K562 (cell line): ENCODE data around the gene MDH2. TPM values are rescaled to one million over a fixed set of nuclear protein-coding genes. Genes with fewer than 3 reads are reported as not detected.

ENCODE experiments used
- ELF2 ChIP-seq: fragments of 250-450 bp; sonication (Bioruptor Pico); IDR thresholded peaks from 2 replicates; pipeline ENCODE4 v1.5.0; 2021; ENCODE audit warnings: mild to moderate bottlenecking
- ETS2 ChIP-seq: IDR thresholded peaks from 2 replicates; pipeline ENCODE4 v1.6.1; 2016; ENCODE audit warnings: borderline replicate concordance, missing genetic modification characterization, mild to moderate bottlenecking, moderate library complexity, missing compliant biosample characterization; ENCODE audit not compliant: poor library complexity, severe bottlenecking
- NELFE ChIP-seq: IDR thresholded peaks from 2 replicates; pipeline ENCODE4 v1.6.1; 2011; ENCODE audit warnings: mild to moderate bottlenecking; ENCODE audit not compliant: insufficient read depth, insufficient read length
- RAD21 ChIP-seq, 2 experiments: fragments of 250-450 bp in 1 of 2; fragments of 450-650 bp in 1 of 2; sonication (Bioruptor Pico) in 1 of 2; formaldehyde crosslinking in 1 of 2; IDR thresholded peaks in 1 of 2; conservative IDR thresholded peaks in 1 of 2; 2 replicates each; pipeline versions ENCODE4 v1.4.0 to v1.8.0; 2020 to 2022; ENCODE audit warnings: mild to moderate bottlenecking in 2 of 2, moderate library complexity in 1 of 2
- SREBF2 ChIP-seq: sonication (generic); formaldehyde crosslinking; IDR thresholded peaks from 2 replicates; pipeline ENCODE4 v1.4.0; 2020; ENCODE audit warnings: mild to moderate bottlenecking, missing genetic modification reagents
- TAF9B ChIP-seq: fragments of 450-650 bp; IDR thresholded peaks from 2 replicates; pipeline ENCODE4 v1.6.1; 2018; ENCODE audit warnings: mild to moderate bottlenecking; ENCODE audit not compliant: partially characterized antibody
- TCF7 ChIP-seq: sonication (generic); IDR thresholded peaks from 2 replicates; pipeline ENCODE4 v1.6.1; 2016; ENCODE audit warnings: antibody characterized with exemption, borderline replicate concordance
- ZFP36 ChIP-seq: fragments of 150-350 bp; IDR thresholded peaks from 2 replicates; pipeline ENCODE4 v1.6.1; 2018; ENCODE audit warnings: low read length, low read depth; ENCODE audit not compliant: partially characterized antibody
- ZFX ChIP-seq: sonication (generic); formaldehyde crosslinking; IDR thresholded peaks from 2 replicates; pipeline ENCODE4 v1.8.0; 2022; ENCODE audit warnings: mild to moderate bottlenecking, missing genetic modification reagents, moderate library complexity
- ZZZ3 ChIP-seq: fragments of 450-650 bp; IDR thresholded peaks from 2 replicates; pipeline ENCODE4 v1.6.1; 2016; ENCODE audit warnings: antibody characterized with exemption, mild to moderate bottlenecking, moderate library complexity
- polyA plus RNA-seq, 8 experiments: library from polyadenylated mRNA; depleted of rRNA in 4 of 8; stranded (reverse) in 5 of 8; unstranded in 3 of 8; fragments of >200 nt; fragmentation: Nextera tagmentation in 2 of 8; fragmentation: Illumina TruSeq in 1 of 8; extraction: Ambion mirVana in 2 of 8; extraction: Trizol in 1 of 8; gene quantifications; 2 replicates each; pipeline versions ENCODE4 v1.2.1 to v1.2.3, GENCODE V29; 2011 to 2014; ENCODE audit warnings: inconsistent platforms in 1 of 8, missing spikeins in 1 of 8
- total RNA-seq, 7 experiments: library from RNA; depleted of rRNA in 6 of 7; stranded (reverse); fragments of >200 nt in 6 of 7; fragmentation: Illumina TruSeq in 2 of 7; extraction: Trizol in 2 of 7; gene quantifications; 2 replicates each; pipeline versions ENCODE4 v1.2.1 to v1.2.3, GENCODE V29; 2011 to 2021; ENCODE audit warnings: low replicate concordance in 1 of 7
- TF ChIP-seq, protein P1 (sequence below): fragments of 450-650 bp; formaldehyde crosslinking; IDR thresholded peaks from 2 replicates; pipeline ENCODE4 v1.4.0; 2020; ENCODE audit warnings: mild to moderate bottlenecking, moderate library complexity
- TF ChIP-seq, protein P2 (sequence below): fragments of 250-450 bp; sonication (Bioruptor Pico); IDR thresholded peaks from 2 replicates; pipeline ENCODE4 v1.8.0; 2021; ENCODE audit warnings: borderline replicate concordance, mild to moderate bottlenecking, moderate library complexity; ENCODE audit not compliant: poor library complexity, severe bottlenecking
- TF ChIP-seq, protein P3 (sequence below): fragments of 250-450 bp; sonication (Bioruptor Pico); IDR thresholded peaks from 2 replicates; pipeline ENCODE4 v1.8.0; 2022; ENCODE audit warnings: inconsistent platforms, mild to moderate bottlenecking, moderate library complexity, borderline replicate concordance
- TF ChIP-seq, protein P4 (sequence below), 3 experiments: fragments of 200-800 bp in 1 of 3; sonication (Bioruptor generic) in 1 of 3; sonication (generic) in 1 of 3; formaldehyde crosslinking in 1 of 3; IDR thresholded peaks; 2 replicates each; pipeline versions ENCODE4 v1.6.1 to v1.8.0; 2016 to 2022; ENCODE audit warnings: mild to moderate bottlenecking in 2 of 3, missing compliant biosample characterization in 2 of 3, missing genetic modification characterization in 2 of 3, missing genetic modification reagents in 1 of 3
- TF ChIP-seq, protein P5 (sequence below): sonication (generic); formaldehyde crosslinking; IDR thresholded peaks from 2 replicates; pipeline ENCODE4 v1.8.1; 2023; ENCODE audit warnings: mild to moderate bottlenecking, missing genetic modification reagents
- TF ChIP-seq, protein P6 (sequence below): sonication (generic); formaldehyde crosslinking; IDR thresholded peaks from 2 replicates; pipeline ENCODE4 v1.8.0; 2022; ENCODE audit warnings: mild to moderate bottlenecking, missing genetic modification reagents
- TF ChIP-seq, protein P7 (sequence below): sonication (generic); formaldehyde crosslinking; IDR thresholded peaks from 2 replicates; pipeline ENCODE4 v1.8.1; 2022; ENCODE audit warnings: missing genetic modification reagents

The MDH2 gene
- total and polyA plus RNA-seq, 9 of the 15 experiments (the other 6 are each of a cell fraction or from before 2014, with no cell fraction given), result 106 to 701 (median 242) TPM

DNA sequence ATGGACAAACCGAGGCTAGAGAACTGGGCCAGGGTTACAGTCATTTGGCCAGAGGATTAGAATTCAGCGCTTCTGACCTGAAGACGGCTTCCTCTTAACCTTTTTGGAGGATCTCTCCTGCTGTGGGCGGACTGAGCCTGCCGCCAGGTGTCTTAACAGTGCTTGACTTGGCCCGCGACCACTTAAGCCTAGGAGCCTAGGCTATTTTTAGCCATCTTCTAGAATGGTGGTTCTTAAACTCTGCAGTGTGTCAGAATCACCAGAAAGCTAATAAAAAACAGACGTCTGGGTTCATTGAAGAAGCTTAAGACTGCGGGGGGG, 722 bp downstream of the MDH2 start (continued):
- no peak for TF ChIP-seq TCF7
- TF ChIP-seq, protein P1, sequence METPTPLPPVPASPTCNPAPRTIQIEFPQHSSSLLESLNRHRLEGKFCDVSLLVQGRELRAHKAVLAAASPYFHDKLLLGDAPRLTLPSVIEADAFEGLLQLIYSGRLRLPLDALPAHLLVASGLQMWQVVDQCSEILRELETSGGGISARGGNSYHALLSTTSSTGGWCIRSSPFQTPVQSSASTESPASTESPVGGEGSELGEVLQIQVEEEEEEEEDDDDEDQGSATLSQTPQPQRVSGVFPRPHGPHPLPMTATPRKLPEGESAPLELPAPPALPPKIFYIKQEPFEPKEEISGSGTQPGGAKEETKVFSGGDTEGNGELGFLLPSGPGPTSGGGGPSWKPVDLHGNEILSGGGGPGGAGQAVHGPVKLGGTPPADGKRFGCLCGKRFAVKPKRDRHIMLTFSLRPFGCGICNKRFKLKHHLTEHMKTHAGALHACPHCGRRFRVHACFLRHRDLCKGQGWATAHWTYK (CRISPR knock-in tag), result no peak
- TF ChIP-seq, protein P2, sequence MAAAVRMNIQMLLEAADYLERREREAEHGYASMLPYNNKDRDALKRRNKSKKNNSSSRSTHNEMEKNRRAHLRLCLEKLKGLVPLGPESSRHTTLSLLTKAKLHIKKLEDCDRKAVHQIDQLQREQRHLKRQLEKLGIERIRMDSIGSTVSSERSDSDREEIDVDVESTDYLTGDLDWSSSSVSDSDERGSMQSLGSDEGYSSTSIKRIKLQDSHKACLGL (CRISPR knock-in tag), result no peak
- no peak for TF ChIP-seq SREBF2
- no peak for TF ChIP-seq NELFE
- TF ChIP-seq ETS2 (tag), result no peak
- no peak for TF ChIP-seq ZZZ3
- TF ChIP-seq, protein P3, sequence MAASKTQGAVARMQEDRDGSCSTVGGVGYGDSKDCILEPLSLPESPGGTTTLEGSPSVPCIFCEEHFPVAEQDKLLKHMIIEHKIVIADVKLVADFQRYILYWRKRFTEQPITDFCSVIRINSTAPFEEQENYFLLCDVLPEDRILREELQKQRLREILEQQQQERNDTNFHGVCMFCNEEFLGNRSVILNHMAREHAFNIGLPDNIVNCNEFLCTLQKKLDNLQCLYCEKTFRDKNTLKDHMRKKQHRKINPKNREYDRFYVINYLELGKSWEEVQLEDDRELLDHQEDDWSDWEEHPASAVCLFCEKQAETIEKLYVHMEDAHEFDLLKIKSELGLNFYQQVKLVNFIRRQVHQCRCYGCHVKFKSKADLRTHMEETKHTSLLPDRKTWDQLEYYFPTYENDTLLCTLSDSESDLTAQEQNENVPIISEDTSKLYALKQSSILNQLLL, result no peak
- TF ChIP-seq, protein P4, sequence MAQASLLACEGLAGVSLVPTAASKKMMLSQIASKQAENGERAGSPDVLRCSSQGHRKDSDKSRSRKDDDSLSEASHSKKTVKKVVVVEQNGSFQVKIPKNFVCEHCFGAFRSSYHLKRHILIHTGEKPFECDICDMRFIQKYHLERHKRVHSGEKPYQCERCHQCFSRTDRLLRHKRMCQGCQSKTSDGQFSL (CRISPR knock-in tag; IDR thresholded peaks at IDR 0.05), result no peak
- TF ChIP-seq, protein P4 (tag; IDR thresholded peaks at IDR 0.05), result 0 out of 4 replicates have a peak, but pooled peaks of 1 of the 2 experiments have one; percentile 24
- TF ChIP-seq, protein P5, sequence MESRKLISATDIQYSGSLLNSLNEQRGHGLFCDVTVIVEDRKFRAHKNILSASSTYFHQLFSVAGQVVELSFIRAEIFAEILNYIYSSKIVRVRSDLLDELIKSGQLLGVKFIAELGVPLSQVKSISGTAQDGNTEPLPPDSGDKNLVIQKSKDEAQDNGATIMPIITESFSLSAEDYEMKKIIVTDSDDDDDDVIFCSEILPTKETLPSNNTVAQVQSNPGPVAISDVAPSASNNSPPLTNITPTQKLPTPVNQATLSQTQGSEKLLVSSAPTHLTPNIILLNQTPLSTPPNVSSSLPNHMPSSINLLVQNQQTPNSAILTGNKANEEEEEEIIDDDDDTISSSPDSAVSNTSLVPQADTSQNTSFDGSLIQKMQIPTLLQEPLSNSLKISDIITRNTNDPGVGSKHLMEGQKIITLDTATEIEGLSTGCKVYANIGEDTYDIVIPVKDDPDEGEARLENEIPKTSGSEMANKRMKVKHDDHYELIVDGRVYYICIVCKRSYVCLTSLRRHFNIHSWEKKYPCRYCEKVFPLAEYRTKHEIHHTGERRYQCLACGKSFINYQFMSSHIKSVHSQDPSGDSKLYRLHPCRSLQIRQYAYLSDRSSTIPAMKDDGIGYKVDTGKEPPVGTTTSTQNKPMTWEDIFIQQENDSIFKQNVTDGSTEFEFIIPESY (CRISPR knock-in tag), result no peak
- TF ChIP-seq ZFX (CRISPR knock-in tag), result no peak
- TF ChIP-seq ZFP36, result peak; percentile 15
- TF ChIP-seq, protein P6, sequence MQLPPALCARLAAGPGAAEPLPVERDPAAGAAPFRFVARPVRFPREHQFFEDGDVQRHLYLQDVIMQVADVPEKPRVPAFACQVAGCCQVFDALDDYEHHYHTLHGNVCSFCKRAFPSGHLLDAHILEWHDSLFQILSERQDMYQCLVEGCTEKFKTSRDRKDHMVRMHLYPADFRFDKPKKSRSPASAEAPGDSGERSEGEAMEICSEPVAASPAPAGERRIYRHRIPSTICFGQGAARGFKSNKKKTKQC (CRISPR knock-in tag), result no peak
- TF ChIP-seq ELF2 (CRISPR knock-in tag), result no peak
- TF ChIP-seq TAF9B, result no peak
- TF ChIP-seq, protein P7, sequence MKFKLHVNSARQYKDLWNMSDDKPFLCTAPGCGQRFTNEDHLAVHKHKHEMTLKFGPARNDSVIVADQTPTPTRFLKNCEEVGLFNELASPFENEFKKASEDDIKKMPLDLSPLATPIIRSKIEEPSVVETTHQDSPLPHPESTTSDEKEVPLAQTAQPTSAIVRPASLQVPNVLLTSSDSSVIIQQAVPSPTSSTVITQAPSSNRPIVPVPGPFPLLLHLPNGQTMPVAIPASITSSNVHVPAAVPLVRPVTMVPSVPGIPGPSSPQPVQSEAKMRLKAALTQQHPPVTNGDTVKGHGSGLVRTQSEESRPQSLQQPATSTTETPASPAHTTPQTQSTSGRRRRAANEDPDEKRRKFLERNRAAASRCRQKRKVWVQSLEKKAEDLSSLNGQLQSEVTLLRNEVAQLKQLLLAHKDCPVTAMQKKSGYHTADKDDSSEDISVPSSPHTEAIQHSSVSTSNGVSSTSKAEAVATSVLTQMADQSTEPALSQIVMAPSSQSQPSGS (CRISPR knock-in tag), result no peak
- peak in 1 of 2 experiments; percentile 33; a peak in 2 of 4 replicates for TF ChIP-seq RAD21 (CRISPR knock-in tag; conservative IDR thresholded peaks at IDR 0.05 in 1 of 2, IDR thresholded peaks at IDR 0.05 in 1 of 2)
